Prostate gland (tissue), 2 donors: ENCODE results near the gene ABCA2. TPM values are rescaled to one million over a fixed set of nuclear protein-coding genes. Genes with fewer than 3 reads are reported as not detected.

ENCODE experiments used
- DNase-seq: peaks from one replicate; pipeline ENCODE4 v3.0.0-alpha.2; 2019; ENCODE audit warnings: low spot score
- H3K27ac ChIP-seq, 2 donors: fragments of 200-600 bp; sonication (generic); 2 replicates each; pipeline ENCODE4 v1.5.1; 2017 to 2019
- H3K27me3 ChIP-seq: fragments of 200-600 bp; sonication (generic); replicated peaks from 2 replicates; pipeline ENCODE4 v1.5.1; 2019; ENCODE audit not compliant: insufficient read depth
- H3K36me3 ChIP-seq, 2 donors: fragments of 200-600 bp; sonication (generic); 1 replicate in 1 of 2; 2 replicates in 1 of 2; pipeline versions ENCODE4 v1.5.1 to v1.8.1; 2017 to 2019
- H3K4me1 ChIP-seq: fragments of 200-600 bp; sonication (generic); replicated peaks from 2 replicates; pipeline ENCODE4 v1.5.1; 2019
- H3K4me3 ChIP-seq, 2 donors: fragments of 200-600 bp; sonication (generic); 2 replicates each; pipeline ENCODE4 v1.5.1; 2017 to 2019
- H3K9me3 ChIP-seq: fragments of 200-600 bp; sonication (generic); 2 replicates; pipeline ENCODE4 v1.5.1; 2017
- POLR2A ChIP-seq: fragments of 450-650 bp; IDR thresholded peaks from one replicate; pipeline ENCODE4 v1.6.1; 2016; ENCODE audit warnings: antibody characterized with exemption, mild to moderate bottlenecking
- POLR2AphosphoS5 ChIP-seq: sonication (generic); formaldehyde crosslinking; IDR thresholded peaks from one replicate; pipeline ENCODE4 v1.6.1; 2017; ENCODE audit warnings: antibody characterized with exemption
- WGBS: methylation state at CpG from one replicate; pipeline ENCODE4 v1.1.5; 2018; 5-methylcytosine and 5-hydroxymethylcytosine counted together
- intact Hi-C: fragments of 100-400 bp; cut with DNase I; formaldehyde crosslinking; loops from one replicate; pipeline ENCODE4 v1.14.2; 2022
- total RNA-seq, 2 donors: library from RNA; depleted of rRNA; stranded (reverse); fragments of >200 nt; gene quantifications; one replicate each; pipeline ENCODE4 v1.1.0, GENCODE V29; 2016
- TF ChIP-seq, protein P1 (sequence below), 4 experiments: fragments of 200-600 bp in 2 of 4; fragments of 450-650 bp in 2 of 4; sonication (generic) in 2 of 4; IDR thresholded peaks; 1 replicate in 3 of 4; 2 replicates in 1 of 4; pipeline ENCODE4 v1.5.1; 2016 to 2019; ENCODE audit warnings: antibody characterized with exemption in 4 of 4, mild to moderate bottlenecking in 2 of 4, moderate library complexity in 2 of 4

Gene ABCA2
- total RNA-seq, 2 donors from 2014 or later: 27.4 to 79.1 TPM

DNA sequence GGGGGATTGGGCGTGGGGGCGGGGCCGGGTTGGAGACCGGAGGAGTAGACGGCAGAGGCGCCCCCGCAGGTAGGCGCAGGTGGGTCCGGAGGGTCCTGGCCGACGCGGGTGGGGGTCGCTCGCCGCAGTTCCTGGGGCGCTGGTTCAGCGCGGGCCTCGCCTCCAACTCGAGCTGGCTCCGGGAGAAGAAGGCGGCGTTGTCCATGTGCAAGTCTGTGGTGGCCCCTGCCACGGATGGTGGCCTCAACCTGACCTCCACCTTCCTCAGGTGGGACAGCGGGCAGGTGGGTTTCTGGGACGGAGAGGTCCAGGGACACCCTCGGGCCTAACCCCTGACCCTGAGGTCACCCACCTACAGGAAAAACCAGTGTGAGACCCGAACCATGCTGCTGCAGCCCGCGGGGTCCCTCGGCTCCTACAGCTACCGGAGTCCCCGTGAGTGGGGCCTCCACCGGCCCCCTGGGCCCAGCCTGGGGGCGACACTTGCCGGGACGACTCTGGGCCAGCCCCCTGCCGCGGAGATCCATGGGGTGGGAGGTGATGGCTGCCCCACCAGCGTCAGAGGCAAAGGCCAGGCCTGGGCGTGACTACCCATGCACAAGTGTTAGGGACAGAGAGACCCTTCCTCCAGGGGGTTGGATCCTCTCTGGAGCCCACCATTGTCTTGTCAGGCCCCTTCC is 49.0 kb downstream of the ABCA2 start:
- 61% methylated on average over 30 of the region's 41 CpGs for WGBS
- no peak for DNase-seq
- no peak overlapping the region for H3K27ac ChIP-seq
- intact Hi-C loops: no loop called here
- no peak overlapping the region for H3K4me3 ChIP-seq
- no peaks in the 10 kb centered on the region for H3K36me3 ChIP-seq
- H3K9me3 ChIP-seq: no peaks in the 10 kb centered on the region
- no peaks in the 10 kb centered on the region for H3K4me1 ChIP-seq
- TF ChIP-seq POLR2AphosphoS5 (no peak), POLR2A (no peak)
- TF ChIP-seq, protein P1, sequence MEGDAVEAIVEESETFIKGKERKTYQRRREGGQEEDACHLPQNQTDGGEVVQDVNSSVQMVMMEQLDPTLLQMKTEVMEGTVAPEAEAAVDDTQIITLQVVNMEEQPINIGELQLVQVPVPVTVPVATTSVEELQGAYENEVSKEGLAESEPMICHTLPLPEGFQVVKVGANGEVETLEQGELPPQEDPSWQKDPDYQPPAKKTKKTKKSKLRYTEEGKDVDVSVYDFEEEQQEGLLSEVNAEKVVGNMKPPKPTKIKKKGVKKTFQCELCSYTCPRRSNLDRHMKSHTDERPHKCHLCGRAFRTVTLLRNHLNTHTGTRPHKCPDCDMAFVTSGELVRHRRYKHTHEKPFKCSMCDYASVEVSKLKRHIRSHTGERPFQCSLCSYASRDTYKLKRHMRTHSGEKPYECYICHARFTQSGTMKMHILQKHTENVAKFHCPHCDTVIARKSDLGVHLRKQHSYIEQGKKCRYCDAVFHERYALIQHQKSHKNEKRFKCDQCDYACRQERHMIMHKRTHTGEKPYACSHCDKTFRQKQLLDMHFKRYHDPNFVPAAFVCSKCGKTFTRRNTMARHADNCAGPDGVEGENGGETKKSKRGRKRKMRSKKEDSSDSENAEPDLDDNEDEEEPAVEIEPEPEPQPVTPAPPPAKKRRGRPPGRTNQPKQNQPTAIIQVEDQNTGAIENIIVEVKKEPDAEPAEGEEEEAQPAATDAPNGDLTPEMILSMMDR (IDR thresholded peaks at IDR 0.05): no peak
- no peaks in the 10 kb centered on the region for H3K27me3 ChIP-seq

DNA sequence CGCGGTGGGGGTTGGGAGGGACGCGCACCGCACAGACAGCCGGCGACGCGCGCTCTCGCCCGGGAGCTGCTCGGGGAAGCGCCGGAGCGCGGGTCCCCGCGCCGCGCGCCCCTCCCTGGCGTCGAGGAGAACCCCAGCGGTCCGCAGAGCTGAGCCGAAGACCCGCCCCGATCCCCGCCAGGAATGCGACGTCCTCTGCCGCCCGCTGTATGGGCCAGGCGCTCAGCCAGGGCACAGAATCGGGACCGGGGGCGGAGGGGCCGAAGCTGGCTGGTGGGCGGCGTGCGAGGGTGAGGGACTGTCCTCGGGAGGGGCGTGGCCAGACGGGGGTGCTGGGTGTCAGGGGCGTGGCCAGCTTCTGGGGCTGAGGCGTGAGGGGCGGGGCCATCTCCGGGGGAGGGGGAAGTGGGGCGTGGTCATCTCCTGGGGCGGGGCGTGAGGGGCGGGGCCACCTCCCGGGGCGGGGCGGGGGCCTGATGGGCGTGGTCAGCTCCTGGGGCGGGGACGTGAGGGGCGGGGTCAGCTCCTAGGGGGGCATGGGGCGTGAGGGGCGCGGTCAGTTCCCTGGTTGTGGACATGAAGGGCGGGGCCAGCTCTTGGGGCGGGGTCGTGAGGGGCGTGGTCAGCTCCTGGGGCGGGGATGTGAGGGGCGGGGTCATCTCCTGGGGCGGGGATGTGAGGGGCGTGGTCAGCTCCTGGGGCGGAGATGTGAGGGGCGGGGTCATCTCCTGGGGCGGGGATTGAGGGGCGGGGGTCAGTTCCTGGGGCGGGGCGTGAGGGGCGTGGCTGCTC is 49.8 kb downstream of the ABCA2 start:
- TF ChIP-seq POLR2A: no peak
- TF ChIP-seq POLR2AphosphoS5: peak; percentile 6
- TF ChIP-seq, protein P1 (IDR thresholded peaks at IDR 0.05): peak in 1 of 4 experiments; percentile 7
- no peaks in the 10 kb centered on the region for H3K27me3 ChIP-seq
- DNase-seq: peak; percentile 45
- H3K27ac ChIP-seq: peak overlapping the region; percentile 60 to 61
- H3K4me1 ChIP-seq: no peaks in the 10 kb centered on the region
- intact Hi-C loops: no loop called here
- WGBS: 0% methylated on average over 25 of the region's 78 CpGs
- no peaks in the 10 kb centered on the region for H3K36me3 ChIP-seq
- peak overlapping the region; percentile 25 to 41 for H3K4me3 ChIP-seq
- no peaks in the 10 kb centered on the region for H3K9me3 ChIP-seq

DNA sequence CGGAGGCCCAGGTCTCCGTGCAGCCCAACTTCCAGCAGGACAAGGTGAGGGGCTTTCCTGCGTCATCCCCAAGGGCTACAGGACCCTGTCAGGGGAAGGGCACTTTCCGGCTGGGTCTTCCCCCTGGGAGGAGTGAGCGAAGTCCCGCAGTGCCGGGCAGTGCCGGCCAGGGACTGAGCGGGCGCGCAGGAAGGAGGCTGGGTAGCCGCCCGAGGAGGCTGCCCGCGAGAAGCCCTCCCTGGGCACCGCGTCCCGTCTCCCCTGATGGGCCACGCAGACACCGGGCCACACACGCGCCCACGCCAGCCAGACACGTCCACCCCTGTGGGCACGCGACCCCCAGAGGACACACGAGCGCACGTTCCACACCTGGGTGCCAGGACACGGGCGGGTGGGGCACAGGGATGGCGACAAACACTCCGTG is 50.4 kb downstream of the ABCA2 start:
- whole genome bisulfite sequencing: 23% methylated on average over 33 of the region's 33 CpGs
- H3K36me3 ChIP-seq: no peaks in the 10 kb centered on the region
- no peaks in the 10 kb centered on the region for H3K4me1 ChIP-seq
- intact Hi-C loops: no loop called here
- H3K4me3 ChIP-seq: peak overlapping the region; percentile 25 to 41
- H3K9me3 ChIP-seq: no peaks in the 10 kb centered on the region
- H3K27ac ChIP-seq: peak overlapping the region; percentile 60 to 61
- no peak for DNase-seq
- TF ChIP-seq POLR2A: no peak
- TF ChIP-seq, protein P1 (IDR thresholded peaks at IDR 0.05): no peak
- H3K27me3 ChIP-seq: no peaks in the 10 kb centered on the region

DNA sequence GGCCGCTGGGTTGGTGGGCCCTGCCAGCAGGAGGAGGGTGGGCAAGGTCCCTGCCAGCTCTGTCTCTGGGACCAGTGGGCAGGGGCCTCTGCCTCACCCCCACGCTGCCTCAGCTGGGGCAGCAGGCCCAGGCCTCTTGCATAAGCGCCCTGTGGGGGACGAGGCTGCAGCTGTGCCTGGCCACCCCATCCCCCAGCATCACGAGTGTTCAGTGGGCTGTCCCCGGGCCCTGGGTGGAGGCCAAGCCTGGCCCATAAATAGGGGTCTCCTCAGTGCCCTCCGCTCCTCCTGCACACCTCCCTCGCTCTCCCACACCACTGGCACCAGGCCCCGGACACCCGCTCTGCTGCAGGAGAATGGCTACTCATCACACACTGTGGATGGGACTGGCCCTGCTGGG is 50.8 kb downstream of the ABCA2 start, which contains the start of gene PTGDS:
TSS of gene PTGDS (plus strand) at position 282 of the 400 bp plus-strand sequence. CDS start at position 357, 75 bp downstream.
- peak within 1 kb of the TSS; percentile 60 to 61 for H3K27ac ChIP-seq
- DNase-seq: no peak

DNA sequence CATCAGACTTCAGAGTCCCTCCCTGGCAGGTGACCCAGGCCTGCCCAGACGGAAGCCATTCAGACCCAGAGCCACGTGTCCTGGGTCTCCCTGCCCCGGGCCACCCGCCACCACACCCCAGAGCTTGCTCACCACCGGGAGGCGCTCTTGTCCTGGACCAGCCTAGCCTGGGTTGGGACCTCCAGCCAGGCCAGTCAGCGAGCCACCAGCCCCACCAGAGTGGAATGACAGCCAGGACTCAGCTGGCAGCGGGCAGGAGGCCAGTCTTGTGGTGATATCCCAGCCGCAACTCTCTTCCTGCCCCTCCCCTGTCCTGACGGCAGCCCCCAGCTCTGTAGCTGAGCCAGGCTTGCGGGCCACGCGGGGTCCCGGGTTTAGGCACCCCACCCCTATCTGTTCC is 52.4 kb downstream of the ABCA2 start:
- 54% methylated on average over 13 of the region's 14 CpGs for WGBS
- intact Hi-C loops: no loop called here
- DNase-seq: no peak
- Histone ChIP-seq H3K27ac (no peak overlapping the region), H3K4me3 (no peak overlapping the region), H3K36me3 (no peaks in the 10 kb centered on the region), H3K9me3 (no peaks in the 10 kb centered on the region), H3K27me3 (no peaks in the 10 kb centered on the region), H3K4me1 (no peaks in the 10 kb centered on the region)
- TF ChIP-seq, protein P1 (IDR thresholded peaks at IDR 0.05): no peak
- TF ChIP-seq POLR2AphosphoS5: no peak
- no peak for TF ChIP-seq POLR2A

More for the DNA sequence above, 50.8 kb downstream of the ABCA2 start, which contains the start of gene PTGDS:
- Histone ChIP-seq H3K4me3 (peak within 1 kb of the TSS; percentile 25 to 41), H3K4me1 (no peaks in the 10 kb centered on the region), H3K9me3 (no peaks in the 10 kb centered on the region), H3K36me3 (no peaks in the 10 kb centered on the region), H3K27me3 (no peaks in the 10 kb centered on the region)
- no peak for TF ChIP-seq POLR2A
- TF ChIP-seq POLR2AphosphoS5: peak; percentile 19
- intact Hi-C loops: no loop called here
- WGBS: 82% methylated on average over 9 of the region's 10 CpGs
